ENCODE results near the gene ASB18.
"Not testable (repeated sequence)": the region's sequence is repeated elsewhere in the genome, so short reads cannot be mapped to it uniquely, and the experiment has no call there.

Gene ASB18

DNA sequence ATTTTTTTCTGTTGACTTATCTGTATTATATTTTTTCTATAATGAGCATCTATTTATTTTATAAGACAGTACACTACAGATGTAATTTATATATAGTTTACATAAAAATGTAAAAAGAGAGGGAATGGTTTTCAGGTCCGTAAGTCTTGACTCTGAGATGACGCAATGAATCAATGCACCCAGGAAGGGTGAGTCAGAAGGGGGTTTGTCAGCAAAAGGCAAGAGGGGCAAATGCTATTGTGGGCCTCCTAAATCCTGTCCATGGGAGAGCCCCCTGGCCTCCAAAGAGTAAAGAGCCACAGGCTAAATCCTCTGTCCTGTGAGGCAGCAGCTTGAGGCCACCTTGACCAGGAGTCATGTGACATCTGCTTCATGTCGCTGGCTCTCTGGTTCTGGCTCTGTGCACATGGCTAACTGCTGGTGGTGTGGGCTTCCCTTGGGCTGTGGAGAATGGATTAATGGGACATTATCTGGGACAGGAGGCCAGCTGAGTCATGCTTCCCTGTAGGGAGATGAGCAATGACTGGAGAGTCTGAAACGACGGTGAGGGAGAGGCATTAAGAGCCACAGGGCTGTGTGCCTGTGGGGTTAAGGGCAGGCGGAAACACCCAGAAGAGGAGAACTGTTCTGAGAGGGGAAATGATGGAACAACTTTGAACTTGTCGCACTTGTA lies 22.8 kb upstream of the ASB18 start:
- DNase-seq: no peak

DNA sequence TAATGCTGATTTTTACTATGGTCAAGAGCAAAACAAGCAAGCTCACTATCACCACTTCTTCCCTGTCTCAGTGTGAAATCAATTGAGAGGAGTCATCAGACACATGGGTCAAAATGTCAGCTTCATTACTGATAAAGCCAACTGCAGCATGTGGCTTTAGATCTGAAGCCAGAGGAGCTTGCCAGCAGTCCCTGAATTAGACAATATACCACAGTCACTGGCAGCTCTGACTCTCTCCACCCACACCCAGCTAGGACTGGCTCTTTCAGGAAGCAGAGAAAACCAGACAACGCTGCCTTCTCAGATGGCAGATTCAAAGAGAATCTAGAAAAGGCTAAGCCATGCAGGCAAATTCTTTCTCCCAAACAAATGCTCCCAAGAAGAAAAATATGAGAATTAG lies 20.0 kb upstream of the ASB18 start:
- DNase-seq: no peak

DNA sequence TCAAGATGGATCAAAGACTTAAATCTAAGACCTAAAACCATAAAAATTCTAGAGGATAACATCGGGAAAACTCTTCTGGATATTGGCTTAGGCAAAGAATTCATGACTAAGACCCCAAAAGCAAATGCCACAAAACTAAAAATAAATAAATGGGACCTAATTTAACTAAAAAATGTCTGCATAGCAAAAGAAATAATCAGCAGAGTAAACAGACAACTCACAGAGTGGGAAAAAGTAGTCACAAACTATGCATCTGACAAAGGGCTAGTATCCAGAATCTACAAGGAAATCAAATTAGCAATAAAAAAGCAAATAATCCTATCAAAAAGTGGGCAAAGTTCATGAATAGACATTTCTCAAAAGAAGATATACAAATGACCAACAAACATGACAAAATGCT lies 18.2 kb upstream of the ASB18 start:
- DNase-seq: no peak

DNA sequence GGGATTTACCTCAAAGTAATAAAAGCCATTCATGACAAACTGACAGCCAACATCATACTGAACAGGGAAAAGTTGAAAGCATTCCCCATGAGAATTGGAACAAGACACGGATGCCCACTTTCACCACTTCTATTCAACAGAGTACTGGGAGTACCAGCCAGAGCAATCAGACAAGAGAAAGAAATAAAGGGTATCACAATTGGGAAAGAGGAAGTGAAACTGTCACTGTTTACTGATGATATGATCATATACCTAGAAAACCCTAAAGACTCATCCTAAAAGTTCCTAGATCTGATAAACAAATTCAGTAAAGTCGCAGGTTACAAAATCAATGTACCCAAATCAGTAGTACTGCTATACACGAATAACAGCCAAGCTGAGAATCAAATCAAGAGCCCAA lies 17.2 kb upstream of the ASB18 start:
- DNase-seq: no peak

DNA sequence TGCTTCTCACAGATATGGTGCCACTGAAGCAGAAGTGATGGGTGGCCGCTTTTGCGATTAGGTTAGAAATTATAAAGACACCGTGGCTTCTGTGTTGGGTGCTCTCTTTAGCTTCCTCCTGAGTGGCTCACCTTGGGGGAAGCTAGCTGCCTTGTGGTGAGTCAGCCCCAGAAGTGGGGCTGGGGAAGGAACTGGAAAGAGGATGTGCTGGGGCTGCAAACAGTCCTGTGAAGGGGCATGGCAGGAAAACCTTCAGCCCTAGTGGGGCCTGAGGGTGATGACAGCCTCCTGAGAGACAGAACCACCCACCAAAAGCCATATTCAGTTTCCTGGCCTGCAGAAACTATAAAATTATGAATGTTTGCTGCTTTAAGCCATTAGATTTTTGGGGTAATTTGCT lies 8.9 kb upstream of the ASB18 start:
- no peak for DNase-seq

DNA sequence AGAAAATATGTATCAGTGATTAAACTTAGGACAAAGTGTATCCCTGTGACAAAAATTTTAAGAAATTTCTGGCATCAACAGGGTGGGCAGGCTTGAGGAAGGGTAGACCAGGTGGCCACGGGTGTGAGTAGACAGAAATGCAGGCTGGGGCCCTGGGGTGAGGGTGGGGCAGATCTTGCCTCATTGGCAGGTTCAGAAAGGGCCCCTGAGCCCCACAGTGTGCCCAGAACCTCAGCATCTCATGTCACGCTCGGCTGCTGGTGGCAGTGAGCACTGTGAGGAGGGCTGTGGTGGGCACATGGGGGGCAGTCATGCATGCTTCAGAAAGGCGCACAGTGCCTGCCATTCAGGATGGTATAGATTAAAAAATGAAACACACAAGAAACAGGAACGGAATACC lies 7.6 kb upstream of the ASB18 start:
- no peak for DNase-seq

DNA sequence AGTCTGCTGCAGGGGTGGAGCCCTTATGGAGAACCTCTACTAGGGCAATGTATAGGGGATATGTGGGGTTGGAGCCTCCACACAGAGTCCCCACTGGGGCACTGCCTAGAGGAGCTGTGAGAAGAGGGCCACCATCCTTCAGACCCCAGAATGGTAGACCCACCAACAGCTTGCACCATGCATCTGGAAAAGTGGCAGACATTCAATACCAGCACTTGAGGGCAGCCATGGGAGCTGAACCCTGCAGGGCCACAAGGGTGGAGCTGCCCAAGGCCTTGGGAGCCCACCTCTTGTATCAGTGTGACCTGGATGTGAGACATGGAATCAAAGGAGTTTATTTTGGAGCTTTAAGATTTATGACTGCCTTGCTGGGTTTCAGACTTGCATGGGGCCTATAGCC lies 5.7 kb upstream of the ASB18 start:
- not testable (repeated sequence) for DNase-seq

DNA sequence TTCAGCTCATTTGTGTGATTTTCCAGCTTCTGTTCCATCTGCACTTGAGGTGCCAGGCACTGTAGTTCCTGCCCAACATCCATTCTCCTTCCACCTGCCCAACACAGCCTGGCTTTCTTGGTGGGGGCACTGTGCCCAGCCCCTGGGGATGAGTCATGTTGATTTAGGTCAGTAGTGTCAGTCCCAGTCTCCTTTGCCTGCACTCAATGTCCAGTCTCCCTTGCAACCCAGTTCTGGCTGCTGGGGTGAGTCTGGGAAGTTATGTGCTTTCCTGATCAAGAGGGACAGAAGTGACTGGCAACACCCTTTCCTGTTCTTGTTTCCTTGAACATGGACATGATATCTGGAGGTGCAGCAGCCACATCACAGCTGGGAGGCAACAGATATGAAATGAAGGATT lies 1.5 kb upstream of the ASB18 start:
- no peak for DNase-seq

DNA sequence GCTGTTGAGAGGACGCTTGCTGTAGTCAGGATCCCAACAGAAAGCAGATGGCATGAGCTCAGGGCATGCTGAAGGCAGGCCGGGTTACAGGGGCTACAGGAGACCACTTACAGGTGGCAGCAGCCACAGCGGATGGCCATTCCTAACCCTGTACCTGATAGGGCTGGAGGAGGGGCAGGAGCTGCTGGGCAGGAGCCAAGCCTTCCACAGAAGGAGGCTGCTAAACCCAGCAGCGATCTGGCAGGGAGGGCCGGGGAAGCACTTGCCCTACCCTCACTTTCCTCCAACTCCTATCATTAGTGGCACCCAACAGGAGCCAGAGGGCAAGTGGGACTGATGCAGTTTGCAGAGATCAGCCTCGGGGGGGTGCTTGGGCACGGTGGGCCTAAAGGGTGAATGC lies 2.0 kb downstream of the ASB18 start:
- DNase-seq: no peak

DNA sequence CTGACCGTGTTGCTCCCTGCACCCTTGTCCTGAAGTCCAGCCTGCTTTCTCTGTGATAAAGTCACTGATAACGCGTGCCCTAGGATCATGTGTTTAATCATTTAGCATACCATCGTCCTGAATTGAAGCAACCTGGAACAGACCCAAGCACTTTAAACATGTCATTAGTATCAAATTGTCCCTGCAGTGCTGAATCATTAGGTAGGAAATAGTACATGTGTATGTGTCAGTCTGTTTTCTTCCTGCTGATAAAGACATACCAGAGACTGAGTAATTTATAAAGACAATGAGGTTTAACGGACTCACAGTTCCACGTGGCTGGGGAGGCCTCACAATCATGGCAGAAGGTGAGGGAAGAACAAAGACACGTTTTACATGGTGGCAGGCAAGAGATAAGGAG lies 2.8 kb downstream of the ASB18 start:
- DNase-seq: no peak

DNA sequence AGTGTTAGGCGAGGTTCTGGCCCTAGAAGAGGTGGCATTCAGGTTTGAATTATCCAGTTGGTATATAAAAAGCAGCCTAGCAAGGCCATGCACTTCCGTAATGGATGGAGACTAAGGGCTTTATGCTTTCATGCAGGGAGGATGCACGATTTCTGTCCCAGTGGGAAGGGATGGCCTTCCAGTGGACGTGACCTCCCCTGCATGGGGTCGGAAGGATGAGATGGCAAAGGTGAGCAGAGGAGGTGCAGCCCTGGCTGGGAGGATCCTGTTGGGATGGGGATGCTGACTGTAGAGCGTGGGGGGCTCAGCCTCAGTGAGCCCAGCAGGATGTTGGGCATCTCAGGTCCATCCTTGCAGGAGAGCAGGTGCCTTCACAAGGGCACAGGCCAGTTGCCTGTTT lies 4.8 kb downstream of the ASB18 start:
- no peak for DNase-seq

DNA sequence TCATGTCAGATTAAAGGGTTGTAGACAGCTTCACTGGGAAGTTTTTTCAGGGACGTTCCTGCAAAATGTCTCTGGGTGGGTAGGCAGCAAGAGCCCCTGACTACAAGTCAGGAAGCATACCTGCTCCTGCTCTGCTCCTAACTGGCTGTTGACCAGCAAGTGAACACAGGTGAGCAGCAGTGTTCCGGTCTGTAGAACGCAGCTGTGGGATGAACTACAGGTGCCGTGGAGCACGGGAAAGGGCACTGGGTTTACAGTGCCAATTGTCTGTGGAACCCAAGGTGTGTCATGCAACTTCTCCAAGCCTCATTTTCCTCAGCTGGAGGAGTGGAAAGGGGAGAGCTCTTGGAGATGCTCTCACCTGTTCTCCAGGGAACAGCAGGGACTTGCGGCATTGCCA lies 6.6 kb downstream of the ASB18 start:
- no peak for DNase-seq

DNA sequence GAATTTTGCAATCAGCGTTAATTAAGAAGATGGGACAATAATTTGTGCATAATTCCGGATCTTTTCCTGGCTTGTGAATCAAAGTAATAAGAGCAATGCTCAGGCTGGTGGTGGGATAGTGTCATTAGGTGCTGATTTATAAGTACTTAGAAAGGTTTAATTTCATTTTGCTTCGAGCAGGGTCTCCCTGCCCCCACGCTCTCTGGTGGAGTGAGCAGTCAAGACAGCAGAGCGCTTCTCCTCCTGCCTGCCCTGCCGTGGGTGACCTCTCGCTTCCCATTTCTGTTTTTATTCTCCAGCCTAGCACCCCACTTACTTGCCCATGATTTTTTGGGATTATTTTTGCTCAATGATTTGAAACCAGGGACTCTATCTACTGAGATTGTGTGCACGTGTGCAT lies 7.1 kb downstream of the ASB18 start:
- DNase-seq: no peak

DNA sequence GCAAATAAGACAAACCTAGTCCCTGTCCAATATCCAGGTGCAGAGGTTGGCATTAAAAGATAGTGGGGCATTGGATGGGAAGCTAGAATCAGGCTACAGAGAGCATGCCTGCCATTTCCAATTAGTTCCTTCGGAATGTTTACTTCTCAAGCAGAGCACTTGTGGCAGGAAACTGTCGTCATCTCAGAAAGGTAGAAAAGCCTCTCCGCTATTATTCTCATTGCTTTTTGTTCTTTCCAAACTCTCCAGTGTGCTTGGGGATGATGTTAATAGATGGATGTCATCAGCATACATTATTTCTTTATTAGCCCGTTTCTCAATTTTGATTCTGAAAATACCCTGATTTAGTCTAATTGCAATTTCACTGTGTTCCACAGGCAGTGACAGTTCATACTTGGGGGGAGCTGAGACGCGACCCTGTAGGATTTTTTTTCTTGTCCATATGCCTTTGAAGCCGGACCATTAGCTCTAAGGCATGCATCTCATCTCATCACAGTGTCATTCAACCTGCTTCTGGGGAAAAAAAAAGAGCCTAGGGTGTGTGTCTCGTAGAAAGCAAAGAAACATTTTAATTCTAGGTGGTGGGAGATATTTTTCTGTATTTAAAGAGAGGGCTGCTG lies 7.7 kb downstream of the ASB18 start:
- DNase-seq: no peak

DNA sequence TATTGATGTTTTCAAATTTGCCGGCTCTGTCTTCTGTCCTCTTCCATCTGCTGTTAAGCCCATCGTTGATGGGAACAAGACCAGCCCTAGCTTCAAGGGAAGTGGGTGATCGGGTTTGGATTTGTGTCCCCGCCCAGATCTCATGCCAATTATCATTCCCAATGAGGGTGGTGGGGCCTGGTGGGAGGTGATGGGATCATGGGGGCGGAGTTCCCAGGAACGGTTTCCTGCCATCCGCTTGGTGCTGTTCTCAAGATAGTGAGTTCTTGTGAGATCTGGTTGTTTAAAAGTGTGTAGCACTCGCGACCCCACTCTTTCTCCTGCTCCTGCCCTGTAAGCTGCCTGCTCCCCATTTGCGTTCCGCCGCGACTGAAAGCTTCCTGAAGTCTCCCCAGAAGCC lies 9.5 kb downstream of the ASB18 start:
- no peak for DNase-seq

DNA sequence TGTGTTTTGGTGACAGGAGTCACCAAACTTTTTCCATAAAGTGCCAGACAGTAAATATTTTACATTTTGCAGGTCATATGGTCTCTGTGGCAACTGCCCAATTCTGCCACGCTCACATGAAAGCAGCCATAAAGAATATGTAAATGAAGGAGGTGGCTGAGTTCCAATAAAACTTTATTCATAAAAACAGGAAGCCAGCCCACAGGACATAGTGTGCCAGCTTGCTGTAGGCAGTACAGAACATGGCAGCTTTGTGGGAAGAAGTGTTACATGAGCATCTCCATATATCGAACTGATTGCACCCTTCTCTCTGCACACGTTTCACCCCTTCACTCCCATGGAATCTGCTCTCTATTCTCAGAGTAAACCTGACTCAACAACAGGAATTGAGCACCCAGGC lies 10.2 kb downstream of the ASB18 start:
- DNase-seq: no peak

DNA sequence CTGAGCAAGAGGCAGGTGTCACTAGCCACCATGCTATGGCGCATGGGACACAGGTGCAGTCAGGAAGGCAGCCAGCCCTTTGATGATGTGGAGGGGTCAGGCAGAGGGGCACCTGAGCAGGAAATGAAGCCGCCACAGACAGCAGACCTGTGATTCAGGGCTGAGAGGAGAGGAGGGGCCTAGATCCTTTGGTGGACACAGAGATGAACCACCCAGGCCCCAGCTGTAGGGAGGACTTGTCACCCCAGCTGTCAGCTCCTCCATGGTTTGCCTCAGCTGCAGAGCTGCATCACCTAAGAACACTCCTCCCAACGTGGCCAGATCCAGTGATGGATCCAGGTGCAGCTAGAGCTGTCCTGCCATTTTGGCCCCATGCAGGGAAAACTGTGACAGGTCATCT lies 11.6 kb downstream of the ASB18 start:
- no peak for DNase-seq

DNA sequence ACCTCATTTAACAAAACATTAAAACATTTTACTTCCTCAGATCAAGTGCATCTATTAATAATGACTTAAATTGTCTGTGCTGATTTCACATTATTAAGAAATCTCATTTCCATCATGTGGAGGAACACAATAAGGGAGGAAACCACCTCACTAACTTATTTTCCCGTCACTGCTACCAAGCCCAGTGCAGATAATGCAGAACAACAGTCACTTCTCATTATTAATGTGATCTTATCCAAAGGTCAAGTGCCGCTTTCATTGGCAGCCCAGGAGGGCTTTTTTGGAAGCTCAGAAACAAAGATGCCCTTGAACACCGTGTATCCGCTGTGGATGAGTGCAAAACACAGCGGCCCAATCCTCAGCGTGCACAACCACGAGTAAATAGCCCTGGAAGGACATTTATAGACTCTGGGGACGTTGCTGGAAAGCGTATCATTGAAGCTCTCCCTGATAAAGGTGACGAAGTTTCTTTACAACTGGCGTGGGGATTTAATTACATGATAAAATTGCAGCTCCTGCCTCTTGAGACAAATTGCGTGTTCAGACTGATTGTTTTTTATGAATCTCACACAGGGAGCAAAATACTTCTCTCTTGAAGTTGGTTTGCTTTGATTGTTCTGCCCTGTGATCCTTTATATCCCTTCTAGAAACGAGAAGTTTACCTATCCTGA lies 13.2 kb downstream of the ASB18 start:
- no peak for DNase-seq

DNA sequence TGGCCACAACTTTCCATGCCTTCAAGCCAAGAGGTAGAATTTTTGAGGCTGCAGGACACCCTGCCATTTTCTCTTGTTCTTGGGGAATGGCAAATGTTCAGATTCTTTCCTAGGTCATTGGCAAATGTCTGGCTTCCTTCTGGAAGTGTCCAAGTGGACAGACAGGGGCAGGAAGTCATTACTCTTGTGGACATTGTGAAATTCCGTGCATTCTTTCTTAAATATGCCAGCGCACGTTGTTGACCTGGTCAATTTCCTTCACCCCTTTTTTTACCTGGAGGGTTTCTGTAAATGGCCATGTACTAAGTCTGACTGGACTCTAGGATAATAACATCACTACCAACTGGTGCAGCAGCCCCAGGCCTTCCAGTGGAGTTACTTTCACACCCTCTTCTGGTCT lies 13.9 kb downstream of the ASB18 start:
- DNase-seq: no peak

DNA sequence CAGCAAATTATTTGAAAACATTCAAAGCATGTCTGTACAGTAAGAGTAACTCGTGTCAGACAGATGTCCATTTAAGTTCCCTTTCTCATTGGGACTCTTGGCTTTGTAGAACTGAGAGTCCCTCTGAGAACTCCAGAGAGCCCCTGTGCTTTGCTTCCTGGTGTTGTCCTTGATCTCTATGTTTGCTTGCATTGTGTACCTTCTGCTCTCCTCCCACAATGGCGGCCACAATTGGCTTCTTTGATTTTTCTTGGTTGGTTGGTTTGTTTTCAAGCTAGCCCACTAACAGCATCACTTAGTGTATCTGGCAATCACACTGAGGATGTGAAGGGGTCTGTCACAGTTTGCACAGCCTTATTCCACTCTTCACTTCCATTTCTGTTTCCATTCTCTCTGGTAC lies 15.1 kb downstream of the ASB18 start:
- DNase-seq: no peak

DNA sequence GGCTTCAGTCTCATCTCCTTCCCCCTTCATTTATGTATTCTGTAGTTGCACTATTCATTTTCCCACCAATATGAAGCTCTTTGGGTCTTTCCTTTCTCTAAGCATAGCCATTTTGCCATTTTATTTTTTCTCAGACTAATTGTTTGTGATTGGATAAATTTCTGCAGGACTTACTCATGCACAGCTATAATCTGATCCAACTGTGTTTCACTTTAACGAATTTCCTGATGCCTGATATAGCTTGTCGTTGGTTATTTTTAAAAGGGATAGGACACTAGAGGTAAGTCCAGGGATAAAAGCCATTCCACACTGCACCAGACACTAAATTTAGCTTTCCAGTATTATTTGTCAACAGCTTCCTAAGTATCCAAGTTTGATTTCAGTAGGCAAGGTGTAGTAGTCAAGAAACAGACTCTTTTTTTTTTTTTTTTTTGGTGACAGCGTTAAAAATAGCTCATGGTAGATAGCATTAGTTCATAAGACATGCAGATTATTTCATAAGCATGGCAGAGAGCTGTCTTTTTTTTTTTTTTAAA lies 17.4 kb downstream of the ASB18 start:
- no peak for DNase-seq

DNA sequence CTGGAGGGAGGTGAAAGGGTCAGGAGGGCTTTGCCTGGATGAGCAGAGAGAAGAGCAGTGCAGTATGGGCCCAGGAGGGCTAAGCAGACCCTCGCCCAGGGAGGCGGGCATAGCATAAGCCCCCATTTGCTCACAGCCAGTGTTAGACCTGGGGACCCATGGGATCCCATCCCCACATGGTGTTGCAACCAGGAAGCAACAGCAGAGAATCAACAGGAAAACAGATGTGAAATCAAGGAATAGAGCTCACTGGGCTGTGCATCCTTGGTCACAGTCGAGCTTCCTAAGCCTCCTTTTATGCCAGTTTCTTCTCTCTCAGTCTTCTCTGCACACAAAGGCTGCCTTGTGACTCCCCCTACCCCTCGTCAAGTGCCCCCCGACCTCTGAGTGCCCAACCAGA lies 19.9 kb downstream of the ASB18 start:
- no peak for DNase-seq

DNA sequence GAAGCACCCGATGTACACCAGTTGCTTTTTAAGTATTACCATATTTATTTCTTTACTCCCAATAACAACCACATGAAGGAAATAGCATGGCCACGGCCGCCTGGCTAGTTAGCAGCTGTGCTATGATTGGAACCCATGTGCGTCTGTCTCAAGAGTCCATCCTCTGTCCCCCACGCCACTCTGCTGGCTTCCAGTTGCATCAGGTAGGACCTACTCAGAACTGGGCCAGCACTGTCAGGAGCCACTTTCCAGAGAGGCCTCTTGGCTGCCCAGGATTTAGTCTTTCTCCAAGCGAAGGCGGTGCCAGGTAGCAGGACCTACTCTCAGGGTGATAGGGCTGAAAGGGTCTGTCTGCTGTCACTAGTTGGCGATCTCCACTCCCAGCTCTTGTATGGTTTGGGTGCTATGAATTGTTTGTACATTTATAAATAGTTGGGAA lies 22.1 kb downstream of the ASB18 start:
- no peak for DNase-seq

Measured in right kidney (tissue), 1 donor.